CD4-positive, alpha-beta T cell treated with Interleukin-15 for 1 hour (primary cell): ENCODE results near the gene PCCA.
"Not testable (repeated sequence)": the region's sequence is repeated elsewhere in the genome, so short reads cannot be mapped to it uniquely, and the experiment has no call there.

Source experiments
- DNase-seq: peaks from one replicate; pipeline ENCODE4 v3.0.0-alpha.2; 2020

PCCA gene

DNA sequence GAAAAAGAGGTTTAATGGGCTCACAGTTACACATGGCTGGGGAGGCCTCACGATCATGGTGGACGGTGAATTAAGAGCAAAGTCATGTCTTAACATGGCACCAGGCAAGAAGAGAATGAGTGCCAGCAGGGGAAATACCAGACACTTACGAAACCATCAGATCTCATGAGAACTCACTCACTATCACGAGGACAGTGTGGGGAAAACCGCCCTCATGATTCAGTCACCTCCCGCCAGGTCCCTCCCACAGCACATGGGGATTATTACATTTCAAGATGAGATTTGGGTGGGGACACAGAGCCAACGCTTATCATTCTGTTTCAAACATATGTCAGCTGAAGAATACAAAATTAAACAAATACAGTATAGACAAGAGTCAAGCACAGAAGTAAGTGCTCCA lies 165.1 kb downstream of the PCCA start:
- no peak for DNase-seq

DNA sequence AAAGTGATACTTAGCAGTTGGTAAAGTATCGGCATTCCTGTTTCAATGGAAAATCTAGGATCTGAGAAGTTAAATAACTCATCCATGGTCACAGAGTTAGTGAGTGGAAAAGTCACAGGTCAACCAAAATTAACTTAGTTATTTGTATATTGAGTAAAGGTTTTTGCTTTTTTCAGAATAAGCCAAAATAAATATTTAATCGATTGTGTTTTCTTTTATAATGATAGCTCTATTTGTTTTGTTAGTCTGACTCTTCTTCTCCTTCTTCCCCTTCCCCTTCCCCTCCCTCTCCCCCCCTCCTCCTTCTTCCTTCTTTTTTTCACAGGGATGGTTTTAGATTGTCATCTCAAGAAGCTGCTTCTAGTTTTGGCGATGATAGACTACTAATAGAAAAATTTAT lies 173.5 kb downstream of the PCCA start:
- no peak for DNase-seq

DNA sequence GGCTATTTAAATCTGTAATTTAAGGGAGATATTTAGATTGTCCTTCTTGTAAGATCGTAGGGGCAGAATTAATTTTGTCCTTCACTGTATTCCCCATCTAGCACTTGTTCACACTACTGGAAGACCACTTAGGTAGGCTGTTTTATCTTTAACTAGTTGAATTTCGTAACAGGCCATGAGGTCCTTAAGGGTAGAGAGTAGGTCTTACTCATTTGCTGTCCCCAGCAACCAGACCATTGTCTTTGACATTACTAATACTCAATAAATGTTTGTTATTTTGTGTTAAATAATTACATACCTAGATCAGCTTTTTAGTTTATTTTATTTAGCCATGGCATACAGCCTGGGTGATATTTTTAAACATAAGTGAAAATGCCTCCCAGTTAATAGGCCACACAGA lies 177.1 kb downstream of the PCCA start:
- DNase-seq, result no peak

DNA sequence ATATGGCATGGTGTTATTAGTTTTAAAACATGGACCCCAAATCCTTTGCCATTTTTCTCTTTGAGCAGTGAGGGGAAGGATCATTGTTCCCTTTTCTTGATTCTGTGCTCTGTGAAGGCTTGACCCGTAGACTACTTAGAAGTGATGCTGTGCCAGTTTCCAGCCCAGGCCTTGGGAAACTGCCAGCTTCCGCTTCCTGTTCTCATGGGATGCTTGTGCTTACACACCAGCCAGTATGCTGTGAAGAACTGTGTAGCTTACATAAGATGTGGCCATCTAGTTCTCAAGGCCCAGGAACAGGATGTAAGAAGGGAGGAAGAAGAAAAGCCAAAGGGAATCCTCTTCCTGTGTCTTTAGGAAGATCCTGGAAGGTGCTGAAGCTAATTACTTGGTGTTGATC lies 180.9 kb downstream of the PCCA start:
- no peak for DNase-seq

DNA sequence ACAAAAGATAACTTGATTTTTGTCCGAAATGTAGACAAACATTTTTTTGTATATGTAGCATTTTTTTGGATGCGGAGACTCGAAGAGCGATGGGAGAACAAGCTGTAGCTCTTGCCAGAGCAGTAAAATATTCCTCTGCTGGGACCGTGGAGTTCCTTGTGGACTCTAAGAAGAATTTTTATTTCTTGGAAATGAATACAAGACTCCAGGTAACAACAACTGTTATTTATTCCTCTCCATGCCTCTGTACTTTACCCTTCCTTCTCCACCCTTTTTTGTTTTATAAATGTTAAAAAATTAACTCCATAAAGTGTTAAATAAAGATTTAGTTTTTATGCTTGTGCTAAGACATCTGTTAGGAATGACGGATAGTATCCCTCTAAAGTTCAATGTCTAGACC lies 184.2 kb downstream of the PCCA start:
- no peak for DNase-seq

DNA sequence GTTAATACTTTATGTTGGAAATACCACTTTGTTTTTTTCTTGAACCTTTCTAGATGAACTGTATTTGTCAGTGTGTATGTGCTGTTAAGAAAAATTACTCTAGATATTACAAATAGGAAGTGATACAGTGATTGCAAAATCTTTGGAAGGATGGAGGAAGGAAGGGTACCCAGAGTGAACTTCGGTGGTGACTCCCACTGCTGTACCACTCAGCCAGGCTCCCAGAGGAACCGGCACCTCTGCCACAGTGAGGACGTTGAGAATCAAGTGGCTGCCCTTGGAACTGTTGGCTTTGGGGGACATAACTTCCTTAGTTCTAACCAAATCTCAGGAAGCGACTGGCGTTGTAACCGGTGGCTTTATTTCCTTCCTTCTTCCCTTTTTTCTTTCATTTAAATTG lies 184.7 kb downstream of the PCCA start:
- no peak for DNase-seq

DNA sequence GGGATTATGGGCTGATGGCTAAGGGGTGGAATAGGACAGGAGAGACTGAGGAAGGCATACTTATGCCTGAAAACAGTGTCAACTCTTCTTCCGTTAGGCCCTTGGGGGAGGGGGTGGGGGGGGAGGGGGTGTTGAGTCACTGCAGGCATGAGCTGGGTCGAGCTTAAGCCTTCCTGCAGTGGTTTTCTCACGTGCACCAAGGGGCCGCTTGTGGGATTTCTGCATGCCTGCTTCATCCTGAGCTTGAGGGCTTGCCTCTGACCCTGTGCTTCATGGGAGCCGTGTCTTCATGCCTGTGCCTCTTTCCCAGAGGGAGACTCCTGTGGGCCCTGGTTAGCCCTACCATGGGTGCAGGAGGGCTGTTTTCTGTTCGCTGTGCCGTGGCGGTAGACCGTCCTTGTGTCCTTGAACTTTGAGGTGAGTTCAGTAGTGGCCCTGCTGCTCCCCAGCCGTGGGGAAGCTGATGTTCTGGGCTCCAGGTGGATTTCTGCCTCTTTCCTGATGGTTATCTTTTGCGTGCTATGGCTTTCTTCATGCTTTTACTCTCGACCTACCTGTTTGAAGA lies 186.1 kb downstream of the PCCA start:
- DNase-seq, result no peak

DNA sequence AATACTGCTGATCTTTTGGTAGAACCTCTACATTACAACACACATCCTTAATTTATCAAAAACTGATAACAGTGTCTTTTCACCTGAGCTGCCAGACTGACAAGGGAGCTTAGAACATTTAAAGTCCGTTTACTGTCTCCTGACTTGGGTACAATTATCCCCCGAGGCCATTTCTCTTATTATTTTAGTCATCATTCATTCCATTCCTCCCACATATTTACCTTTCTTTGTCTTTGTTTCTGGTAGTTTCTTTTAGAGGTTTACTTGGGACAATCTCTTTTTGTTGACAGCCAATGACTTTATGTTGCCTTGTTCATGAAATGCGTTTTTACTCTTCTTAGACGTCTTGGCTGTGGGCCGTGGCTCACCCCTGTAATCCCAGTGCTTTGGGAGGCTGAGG lies 186.9 kb downstream of the PCCA start:
- DNase-seq, result no peak

DNA sequence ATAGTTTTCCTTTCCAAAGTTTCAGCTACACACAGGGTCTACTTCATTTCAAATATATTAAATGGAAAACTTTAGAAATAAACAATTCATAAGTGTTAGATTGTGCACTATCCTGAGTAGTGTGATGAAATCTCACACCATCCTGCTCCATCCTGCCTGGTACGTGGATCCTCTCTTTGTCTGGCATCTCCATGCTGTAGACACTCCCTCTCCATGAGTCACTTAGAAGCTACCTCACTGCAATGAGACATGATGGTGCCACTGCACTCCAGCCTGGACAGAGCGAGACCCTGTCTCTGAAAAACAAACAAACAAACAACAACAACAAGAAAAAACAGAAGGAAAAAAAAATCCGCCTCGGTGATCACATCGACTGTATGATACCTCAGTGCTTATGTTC lies 191.8 kb downstream of the PCCA start:
- no peak for DNase-seq

DNA sequence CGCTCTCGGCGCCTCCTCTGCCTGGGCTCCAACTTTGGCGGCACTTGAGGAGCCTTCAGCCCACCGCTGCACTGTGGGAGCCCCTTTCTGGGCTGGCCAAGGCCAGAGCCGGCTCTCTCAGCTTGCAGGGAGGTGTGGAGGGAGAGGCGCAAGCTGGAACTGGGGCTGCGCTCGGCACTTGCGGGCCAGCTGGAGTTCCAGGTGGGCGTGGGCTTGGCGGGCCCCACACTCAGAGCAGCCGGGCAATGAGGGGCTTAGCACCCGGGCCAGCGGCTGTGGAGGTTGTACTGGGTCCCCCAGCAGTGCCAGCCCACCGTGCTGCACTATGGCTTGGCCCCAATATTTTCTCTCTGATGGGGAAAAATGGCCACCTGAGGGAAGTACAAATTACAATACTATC lies 193.4 kb downstream of the PCCA start:
- not testable (repeated sequence) for DNase-seq

DNA sequence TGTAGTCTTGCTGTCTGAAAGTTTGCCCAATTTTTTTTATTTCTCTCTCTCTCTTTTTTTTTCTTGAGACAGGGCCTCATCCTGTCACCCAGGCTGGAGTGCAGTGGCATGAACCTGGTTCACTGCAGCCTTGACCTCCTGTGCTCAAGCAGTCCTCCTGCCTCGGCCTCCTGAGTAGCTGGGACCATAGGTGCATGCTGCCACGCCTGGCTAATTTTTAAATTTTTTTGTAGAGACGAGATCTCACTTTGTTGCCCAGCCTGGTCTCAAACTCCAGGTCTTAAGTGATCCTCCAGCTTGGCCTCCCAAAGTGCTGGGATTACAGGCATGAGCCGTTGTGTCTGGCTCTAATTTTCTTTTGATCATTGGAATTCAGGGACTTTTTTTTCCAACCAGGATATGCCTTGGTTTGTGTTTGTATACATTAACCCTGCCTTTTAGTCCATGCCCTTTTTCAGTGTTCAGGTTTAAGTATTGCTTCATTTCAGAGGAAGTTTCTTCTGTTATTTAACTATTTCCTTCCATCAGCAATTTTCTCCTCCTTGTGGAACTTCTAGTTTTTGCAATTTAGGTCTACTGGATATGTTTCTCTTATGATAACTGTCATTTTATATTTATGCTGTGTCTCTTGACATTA lies 201.4 kb downstream of the PCCA start:
- DNase-seq, result no peak

DNA sequence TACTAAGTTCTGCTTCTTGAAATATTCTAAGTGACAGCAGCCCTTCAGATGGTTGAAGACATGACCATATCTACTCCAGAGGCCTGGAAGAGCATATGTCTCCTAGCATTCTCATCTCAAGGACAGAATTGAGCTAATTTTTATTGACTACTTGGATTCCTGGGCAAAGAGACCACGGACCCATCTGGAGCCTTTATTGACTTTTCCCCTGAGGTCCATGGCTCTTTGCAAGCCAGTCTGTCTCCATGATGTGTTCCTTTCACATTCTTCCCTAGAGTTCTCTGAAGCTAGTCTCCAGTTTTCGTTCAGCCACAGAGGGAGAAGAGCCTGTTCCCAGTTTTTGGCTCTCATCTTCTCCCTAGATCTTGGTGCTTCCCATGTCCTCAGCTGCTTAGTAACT lies 202.7 kb downstream of the PCCA start:
- DNase-seq, result no peak

DNA sequence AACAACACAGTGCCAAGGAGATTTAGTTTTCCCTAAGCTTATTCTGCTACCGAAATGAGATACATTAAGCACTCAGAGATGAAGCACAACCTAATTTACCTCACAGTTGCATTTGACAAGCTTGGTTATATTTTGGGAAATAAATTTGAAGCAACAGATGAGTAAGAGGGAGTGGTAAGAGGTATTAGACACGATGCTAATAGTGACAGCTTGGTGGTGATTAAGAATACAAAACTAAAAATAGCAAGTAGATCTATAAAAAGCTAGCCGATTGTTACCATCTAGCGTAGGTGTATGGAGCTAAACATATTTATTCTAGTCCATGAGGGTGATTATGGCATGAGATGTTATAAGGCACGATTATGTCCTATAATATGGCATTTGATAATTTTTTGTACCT lies 208.5 kb downstream of the PCCA start:
- DNase-seq, result no peak

DNA sequence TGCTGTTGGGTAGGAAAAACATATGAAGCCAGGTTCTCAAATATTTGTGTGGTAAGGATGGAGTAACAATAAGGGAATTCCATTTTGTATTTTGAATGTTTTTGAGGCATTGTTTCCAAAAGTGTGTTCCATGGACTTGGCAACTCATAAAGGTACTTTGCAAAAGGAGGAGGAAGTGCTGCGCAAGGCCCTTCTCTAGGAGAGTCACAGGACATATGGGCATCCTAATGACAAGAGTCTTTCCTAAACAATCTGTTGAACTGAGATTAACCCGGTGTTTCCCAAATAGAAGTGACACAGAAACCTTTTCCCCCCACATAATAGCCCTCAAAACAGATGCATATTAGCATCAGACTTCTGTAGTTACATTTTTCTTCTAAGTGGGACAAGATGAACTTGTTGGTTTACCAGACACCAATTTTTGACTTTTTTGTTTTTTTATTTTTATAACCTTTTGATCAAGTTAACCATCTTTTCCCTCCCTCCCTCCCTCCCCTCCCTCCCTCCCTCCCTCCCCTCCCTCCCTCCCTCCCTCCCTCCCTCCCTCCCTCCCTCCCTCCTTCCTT lies 209.3 kb downstream of the PCCA start:
- DNase-seq, result no peak

DNA sequence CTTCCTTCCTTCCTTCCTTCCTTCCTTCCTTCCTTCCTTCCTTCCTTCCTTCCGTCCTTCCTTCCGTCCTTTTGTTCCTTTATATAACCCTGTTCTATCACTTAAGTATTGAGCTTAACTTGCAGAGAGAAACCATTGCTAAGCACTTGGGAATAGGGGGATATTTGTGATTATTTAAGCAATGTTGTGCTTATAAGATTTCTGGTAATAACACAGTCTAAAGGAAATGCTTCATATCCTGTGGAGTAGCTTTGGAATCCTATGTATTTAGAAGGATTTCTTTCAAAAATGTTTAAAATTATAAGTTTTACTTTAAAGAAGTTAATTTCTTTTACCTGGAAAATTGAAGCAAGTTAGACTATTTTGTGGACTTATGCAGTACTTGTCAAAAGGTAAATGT lies 209.8 kb downstream of the PCCA start:
- DNase-seq, result no peak

DNA sequence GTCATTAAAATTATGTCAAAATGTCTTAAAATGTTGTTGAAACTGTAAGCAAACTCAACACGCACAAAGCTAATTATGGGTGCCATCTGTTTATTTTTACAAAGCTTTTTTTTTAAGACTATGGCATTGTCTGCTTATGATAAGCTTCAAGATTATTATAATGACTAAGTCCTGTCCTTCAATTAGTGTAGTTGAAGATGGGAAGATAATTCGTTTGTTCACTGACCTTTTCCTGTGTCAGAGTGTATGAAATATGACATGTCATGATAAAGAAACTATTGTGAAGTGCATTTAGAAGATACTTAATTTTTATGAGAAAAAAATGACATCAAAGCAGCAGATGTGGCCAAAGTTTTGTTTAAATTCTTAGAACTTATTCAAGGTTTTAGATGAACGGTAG lies 211.3 kb downstream of the PCCA start:
- DNase-seq, result no peak

DNA sequence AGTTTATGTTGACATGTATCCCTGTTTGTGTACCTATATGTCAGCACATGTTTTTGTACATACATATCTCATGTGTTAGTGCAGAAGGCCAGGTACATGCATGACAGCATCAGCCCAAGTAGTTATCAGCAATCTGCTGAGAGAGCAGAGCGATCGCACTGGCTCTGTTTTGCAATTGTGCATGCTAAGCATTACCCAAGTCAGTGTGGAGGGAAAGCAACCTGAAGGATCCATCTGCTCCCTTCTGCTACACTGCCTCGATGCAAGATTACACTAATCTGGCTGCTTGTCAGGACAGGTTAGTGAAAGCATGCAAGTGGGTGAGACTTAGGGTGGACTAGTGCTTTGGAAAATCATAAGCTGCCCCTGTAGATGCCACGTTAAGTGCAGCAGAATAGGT lies 211.8 kb downstream of the PCCA start:
- no peak for DNase-seq

DNA sequence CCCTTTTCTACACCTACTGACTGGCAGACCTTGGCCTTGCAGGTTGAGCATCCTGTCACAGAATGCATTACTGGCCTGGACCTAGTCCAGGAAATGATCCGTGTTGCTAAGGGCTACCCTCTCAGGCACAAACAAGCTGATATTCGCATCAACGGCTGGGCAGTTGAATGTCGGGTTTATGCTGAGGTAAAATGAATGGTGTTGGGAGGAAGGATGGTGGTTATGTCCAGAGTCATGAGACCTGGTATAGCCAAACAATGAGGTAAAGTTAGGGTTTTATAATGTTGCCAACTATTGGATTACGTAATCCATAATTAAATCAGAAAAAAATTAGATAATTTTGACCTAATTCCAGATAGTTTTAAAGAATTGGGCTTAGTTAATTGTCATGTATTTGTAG lies 212.5 kb downstream of the PCCA start:
- DNase-seq, result no peak

DNA sequence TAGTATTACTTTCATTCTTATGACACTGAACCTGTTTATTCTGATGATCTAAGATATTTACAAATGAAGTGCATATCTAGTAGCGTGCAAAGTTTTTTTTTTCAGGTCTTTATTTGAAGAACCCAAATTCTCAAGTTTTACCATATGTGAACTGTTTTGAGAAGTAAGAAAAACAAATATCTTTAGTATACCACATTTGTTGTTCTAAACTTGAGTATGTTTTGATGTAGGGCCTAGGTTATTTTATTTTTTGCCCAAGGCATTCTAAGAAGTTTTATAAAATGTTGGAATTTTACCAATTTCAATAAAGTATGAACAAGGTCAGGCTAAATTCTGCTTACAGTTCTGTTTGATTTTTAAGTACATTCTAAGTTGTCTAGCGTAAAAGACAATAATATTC lies 213.5 kb downstream of the PCCA start:
- DNase-seq, result no peak

DNA sequence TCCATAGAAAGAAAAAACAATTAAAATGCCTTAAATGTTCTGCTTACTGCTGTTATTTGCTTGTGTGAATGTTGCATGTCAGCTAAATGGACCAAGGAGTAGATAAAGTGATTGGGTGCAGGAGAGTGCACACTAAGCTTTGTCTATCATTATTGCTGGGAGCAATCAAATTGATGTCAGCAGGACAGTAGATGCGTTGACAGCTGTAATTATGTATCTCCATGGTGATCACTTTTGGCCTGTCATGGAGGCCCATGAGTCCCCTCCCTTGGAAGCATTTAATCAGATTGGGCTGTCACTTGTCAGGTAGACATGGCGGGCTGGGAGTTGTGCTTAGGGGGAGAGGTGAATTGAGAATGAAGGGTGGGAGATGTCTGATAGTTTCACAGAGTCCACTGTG lies 215.3 kb downstream of the PCCA start:
- DNase-seq, result no peak

DNA sequence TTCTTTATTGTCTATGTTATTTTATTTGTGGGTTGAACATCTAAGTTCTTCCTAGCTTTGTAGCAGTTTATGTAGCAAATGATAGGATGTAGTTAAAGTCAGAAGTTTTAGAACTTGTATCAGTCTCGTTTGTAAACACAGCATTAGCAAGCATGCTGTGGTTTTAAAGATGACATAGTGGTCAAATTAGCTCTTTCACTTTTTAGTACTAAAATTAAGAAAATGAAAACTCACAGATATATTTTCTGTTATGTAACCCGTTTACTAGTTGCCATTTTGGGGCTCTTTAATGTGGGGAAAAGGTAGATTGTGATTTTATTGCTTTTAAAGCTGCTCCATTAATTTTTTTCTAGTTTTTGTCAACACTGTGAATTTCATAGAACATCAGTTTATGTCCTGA lies 216.5 kb downstream of the PCCA start:
- DNase-seq, result no peak

DNA sequence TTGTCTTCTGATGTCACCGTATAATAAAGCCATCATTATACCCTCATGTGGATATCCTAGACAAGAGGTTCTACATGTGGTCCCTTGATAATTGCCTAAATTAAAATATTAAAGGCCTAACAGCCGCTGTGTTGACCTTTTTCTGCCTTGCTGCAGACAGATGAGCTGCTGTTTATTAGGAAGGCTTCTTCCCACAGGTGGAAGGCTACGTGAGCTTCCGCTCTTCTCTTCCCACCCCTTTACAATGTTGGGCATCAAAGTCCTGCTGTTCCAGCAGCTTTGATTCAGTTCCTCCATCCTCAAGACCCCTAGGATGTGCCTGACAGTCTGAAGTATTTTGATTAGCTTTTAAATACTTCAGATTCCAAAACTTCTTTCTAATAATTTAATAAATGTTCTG lies 217.1 kb downstream of the PCCA start:
- no peak for DNase-seq

DNA sequence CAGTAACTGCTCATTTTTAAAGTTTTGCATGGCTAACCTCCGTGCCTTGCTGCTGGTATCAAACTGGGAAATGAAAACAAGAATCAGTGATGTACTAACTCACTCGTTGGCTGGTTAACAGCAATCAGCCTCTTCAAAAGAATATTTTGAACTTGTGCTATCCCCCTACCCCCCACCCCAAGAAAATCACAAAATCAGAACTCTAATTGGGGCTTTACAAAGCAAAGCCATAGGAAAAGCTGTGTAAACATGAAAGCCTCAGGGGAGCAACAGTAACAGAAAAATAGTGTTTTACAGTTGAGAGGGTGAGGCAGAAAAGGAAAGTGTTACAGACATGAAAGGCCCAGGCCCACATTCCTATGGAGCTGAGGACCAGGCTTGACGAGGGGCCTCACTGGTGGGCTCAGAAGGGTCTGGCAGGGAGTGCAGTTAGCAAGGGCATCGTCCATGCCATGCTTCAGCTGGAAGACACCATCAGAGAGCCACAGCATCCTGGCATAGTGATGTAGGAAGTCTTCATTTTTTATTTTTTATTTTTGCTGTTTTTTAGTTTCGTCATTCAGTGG lies 217.6 kb downstream of the PCCA start:
- no peak for DNase-seq

DNA sequence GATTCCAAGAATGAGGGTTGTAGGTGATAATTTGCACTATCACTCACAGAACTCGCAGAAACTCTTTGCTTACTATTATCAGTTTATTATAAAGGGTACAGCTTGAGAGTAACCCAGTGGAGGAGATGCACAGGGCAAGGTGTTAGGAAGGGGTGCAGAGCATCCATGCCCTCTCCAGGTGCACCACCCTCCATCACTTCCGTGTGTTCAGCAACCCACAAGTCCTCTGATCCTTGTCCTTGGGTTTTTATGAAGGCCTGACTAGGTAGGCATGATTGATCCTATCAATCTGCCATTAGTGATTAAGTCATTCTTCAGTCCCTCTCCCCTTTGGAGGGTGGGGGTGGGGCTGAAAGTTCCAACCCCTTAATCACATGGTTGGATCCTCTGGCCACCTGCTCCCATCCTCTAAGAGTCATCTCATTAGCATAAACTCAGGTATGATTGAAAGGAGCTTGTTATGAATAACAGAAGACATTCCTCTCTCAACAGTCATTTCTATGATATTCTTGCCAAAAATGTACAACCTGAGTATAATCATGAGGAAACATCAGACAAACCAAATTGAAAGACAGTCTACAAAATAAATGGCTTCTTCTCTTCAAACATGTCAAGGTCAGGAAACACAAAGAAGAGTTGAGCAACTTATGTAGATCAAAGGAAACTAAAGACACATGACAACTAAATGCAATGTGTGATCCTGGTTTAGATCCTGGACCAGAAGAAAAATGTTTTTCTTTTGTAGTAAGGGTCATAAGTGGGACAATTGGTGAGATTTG lies 225.4 kb downstream of the PCCA start:
- no peak for DNase-seq
